Testis (tissue), 2 donors: ENCODE data around the gene SPATA25.
A peak's percentile ranks its signal among the peaks of the same experiment; 100 is the strongest.

Source experiments
- POLR2A ChIP-seq: fragments of 450-650 bp; IDR thresholded peaks from one replicate; pipeline ENCODE4 v1.6.1; 2017; ENCODE audit warnings: antibody characterized with exemption, mild to moderate bottlenecking, moderate library complexity
- TF ChIP-seq, protein P1 (sequence below), 3 experiments: fragments of 450-650 bp in 2 of 3; fragments of 200-600 bp in 1 of 3; sonication (generic) in 1 of 3; IDR thresholded peaks; one replicate each; pipeline ENCODE4 v1.5.1; 2016 to 2019; ENCODE audit warnings: antibody characterized with exemption in 3 of 3, mild to moderate bottlenecking in 2 of 3, moderate library complexity in 1 of 3

DNA sequence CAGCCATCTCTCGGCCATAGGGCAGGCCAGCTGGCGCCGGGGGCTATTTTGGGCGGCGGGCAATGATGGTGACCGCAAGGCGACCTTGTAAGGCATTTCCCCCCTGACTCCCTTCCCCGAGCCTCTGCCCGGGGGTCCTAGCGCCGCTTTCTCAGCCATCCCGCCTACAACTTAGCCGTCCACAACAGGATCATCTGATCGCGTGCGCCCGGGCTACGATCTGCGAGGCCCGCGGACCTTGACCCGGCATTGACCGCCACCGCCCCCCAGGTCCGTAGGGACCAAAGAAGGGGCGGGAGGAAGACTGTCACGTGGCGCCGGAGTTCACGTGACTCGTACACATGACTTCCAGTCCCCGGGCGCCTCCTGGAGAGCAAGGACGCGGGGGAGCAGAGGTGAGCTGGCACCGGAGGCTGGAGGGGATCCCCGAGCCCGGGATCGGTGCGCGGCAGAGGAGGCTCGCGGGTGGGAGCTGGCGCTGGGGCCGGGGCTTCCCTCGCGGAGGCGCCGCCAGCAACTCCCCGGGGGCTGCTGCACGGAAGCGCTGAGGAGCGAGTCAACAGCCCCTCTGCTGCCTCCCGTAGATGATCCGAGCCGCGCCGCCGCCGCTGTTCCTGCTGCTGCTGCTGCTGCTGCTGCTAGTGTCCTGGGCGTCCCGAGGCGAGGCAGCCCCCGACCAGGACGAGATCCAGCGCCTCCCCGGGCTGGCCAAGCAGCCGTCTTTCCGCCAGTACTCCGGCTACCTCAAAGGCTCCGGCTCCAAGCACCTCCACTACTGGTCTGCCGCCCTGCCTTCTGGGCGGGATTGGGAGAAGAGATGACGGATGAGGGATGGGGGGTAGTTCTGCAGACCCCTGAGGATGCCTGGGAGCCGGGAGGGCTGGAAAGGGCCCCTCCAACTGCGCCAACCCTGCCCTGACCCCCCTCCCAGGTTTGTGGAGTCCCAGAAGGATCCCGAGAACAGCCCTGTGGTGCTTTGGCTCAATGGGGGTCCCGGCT, 3.9 kb upstream of the SPATA25 start, which contains the start of the genes CTSA and NEURL2:
- no peak for TF ChIP-seq POLR2A
- TF ChIP-seq, protein P1, sequence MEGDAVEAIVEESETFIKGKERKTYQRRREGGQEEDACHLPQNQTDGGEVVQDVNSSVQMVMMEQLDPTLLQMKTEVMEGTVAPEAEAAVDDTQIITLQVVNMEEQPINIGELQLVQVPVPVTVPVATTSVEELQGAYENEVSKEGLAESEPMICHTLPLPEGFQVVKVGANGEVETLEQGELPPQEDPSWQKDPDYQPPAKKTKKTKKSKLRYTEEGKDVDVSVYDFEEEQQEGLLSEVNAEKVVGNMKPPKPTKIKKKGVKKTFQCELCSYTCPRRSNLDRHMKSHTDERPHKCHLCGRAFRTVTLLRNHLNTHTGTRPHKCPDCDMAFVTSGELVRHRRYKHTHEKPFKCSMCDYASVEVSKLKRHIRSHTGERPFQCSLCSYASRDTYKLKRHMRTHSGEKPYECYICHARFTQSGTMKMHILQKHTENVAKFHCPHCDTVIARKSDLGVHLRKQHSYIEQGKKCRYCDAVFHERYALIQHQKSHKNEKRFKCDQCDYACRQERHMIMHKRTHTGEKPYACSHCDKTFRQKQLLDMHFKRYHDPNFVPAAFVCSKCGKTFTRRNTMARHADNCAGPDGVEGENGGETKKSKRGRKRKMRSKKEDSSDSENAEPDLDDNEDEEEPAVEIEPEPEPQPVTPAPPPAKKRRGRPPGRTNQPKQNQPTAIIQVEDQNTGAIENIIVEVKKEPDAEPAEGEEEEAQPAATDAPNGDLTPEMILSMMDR (IDR thresholded peaks at IDR 0.05) = peak in 1 of 3 experiments; percentile 8
